GM18526 (cell line): ENCODE results near the gene PYGM.

Experiments
- POLR2A ChIP-seq: IDR thresholded peaks from 3 replicates; pipeline ENCODE4 v1.6.1; 2011; ENCODE audit not compliant: insufficient read length; ENCODE audit errors: extremely low read depth

PYGM gene

DNA sequence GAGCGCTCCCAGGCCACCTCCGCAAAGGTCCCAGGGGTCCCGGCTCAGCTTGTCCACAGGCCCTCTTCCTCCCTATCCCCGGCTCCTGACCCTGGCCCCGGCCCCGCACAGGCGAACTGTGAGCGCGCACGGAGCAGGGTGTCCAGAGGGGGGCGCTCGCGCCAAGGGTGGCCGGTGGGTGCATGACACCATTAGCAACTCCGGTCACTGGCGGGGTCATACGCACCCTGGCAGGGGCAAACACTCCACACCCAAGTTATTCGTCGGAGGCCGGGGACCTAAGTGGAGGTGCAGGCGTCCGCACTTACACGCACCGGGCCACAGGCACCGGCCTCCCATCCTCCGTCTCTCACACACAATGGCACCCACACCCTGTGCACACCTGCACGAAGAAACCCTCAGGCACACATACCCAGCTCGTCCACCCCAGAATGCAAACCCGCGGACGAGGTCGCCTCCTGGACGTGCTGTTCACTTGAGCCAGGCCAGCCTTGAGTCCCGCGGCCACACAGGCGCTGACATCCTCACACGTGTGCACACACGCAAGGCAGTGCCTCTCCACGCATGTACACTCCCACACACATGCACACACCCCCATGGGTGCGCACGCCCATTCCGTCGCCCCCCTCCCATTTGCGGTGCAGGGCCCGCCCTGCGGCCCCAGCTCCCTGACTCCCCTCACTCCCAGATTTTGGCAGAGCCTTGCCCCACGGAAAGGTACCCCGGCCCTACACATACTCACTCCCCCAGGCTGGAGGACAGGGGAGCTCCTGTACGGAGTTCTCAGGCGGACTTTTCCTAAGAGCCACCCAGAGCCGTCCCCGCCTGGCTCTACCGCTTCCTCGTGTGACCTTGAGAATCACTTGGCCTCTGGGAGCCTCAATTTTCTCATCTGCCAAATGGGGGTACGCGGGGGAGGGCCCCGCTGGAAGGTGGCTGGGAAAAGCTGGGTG, 15.9 kb downstream of the PYGM start, which contains the start of gene RASGRP2:
Gene RASGRP2, minus strand, starts transcription at position 552 of the 953 bp plus-strand sequence. CDS start 1,276 bp downstream, outside the sequence.
- no peak for TF ChIP-seq POLR2A

DNA sequence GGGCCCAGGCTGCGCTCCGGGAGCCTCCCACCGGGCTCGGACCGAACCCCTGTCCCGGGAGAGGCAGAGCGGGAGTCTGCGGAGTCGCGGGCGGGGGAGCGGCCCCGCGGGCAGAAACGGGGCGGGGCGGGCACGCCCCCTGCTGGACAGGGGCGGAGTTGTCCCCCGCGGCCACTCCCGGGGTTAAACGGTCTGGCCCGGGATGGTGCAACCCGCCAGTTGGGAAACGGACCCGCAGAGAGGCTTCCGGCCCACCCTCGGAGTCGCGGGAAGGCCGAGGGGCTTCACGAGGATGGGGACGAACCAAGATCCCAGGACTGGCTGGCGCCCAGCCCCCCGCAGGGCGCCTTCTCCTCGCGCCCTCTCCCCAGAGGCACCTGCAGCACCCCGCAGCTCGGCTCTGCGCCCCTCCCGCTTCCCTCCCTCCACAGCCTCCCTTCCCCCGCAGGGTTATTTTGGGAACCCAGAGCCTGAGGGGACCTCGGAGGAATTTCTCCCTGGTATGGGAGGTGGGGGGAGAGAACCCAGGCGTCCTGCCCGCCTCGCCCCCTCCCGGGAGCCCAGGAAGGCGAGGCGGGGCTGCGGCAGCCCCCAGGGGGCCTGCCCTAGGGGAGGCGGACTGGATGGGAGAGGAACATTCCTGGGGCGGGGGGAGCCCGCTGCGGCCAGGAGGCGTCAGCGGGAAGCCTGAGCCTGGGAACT, 16.7 kb downstream of the PYGM start:
- TF ChIP-seq POLR2A, result no peak

DNA sequence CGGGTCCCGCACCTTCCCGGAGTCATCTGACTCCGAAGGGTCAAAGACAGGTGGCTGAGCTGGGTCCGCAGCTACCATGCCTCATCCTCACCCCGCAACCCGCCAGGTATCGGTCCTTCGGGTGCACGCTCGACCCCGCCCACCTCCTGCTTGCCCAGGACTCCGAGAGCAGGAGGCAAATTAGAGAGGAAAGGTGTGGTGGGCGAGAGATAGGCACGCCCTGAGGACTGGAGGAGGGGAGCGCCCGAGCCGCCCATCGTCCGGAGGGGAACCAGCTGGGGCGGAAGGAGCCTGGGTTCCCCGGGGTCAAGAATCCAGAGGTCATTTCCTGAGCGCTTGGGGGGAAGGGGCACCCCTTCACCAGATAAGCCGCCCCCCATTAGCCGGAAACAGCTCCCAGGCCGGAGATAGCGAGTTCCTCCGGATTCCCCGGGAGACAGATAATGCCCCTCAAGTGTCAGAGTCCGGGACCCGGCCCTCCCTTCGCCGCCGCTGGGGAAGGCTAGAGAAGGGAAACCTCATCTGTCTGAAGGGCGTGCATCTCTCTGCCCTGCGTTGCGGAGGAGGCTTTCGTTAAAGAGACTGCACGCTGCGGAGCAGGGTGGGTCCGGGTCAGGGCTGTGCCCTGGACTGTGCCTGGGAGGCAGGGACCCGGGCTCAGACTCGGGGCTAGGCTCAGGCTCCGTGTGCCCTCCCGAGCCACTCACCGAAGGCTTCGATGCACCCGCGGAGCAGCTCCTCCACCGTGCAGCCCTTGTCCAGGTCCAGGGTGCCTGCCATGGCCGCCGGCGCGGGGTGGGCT, 17.5 kb downstream of the PYGM start:
- TF ChIP-seq POLR2A, result no peak

DNA sequence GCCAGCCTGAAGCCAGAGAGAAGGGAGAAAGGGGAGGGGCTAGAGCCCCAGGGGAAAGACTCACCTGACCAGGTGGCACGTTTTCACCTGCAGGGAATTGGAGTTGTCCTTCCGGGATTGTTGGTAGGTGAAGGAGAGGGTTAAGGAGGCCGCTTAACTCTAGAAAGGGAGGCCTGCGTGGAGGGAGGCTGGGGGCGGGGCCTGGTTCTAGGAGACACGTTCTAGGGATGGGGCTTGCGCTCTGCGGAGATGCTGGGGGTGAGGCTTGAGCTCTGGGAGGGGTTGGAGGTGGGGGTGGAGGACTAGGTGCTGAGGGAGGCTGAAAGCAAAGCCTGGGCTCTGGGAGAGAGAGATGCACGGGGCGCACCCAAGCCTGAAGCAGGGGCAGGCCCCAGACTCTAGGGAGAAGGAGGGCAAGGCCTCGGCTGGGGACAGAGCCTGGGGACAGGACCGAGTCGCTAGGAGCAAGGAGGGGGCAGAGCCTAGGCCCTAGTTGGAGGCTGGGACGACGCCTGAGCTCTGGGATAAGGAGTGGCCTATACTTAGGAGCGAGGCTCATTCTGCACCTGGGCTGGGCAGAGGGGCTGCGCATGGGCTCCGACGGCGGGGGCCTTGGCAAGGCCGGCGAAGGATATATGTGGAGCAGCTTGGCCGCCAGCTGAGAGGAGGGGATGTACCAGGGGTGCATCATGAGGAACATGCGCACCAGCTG, 18.2 kb downstream of the PYGM start:
- TF ChIP-seq POLR2A, result no peak

DNA sequence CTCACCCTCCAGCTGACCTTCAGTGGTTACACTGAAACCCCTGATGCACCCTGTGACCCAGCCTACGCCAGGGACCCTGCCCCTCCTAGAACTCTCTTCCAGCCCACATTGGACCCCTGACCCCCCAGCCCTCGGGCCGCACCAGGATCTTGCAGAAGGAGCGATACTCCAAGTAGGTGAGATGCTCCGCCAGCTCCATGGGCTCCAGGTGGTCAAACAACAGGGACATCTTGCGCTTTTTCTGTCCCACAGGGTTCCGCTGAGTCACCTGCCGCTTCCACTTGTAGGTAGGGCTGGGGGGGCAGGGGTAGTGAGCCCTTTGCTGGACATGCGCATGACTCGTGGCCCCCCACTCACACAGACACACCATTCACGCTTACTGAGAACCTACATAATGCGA, 19.9 kb downstream of the PYGM start:
- TF ChIP-seq POLR2A, result no peak

DNA sequence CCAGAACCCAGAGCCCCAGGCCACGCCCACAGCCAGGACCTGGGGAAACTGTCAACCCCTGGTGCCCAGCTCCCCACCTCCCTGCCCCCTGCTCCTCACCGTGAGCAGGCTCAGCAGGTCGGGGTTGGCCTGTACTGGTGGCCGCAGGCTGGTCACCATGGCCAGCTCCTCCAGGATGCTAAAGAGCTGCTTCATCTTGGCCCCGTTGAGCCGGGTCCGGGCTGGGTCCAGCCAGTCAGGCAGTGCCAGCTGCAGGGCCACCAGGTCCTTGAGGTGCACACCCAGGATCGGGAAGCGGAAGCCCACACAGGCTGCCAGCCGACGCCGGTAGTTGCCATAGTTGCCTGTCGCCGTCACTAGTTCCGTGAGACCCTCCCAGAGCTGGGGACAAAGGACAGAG, 23.1 kb downstream of the PYGM start:
- TF ChIP-seq POLR2A, result no peak

DNA sequence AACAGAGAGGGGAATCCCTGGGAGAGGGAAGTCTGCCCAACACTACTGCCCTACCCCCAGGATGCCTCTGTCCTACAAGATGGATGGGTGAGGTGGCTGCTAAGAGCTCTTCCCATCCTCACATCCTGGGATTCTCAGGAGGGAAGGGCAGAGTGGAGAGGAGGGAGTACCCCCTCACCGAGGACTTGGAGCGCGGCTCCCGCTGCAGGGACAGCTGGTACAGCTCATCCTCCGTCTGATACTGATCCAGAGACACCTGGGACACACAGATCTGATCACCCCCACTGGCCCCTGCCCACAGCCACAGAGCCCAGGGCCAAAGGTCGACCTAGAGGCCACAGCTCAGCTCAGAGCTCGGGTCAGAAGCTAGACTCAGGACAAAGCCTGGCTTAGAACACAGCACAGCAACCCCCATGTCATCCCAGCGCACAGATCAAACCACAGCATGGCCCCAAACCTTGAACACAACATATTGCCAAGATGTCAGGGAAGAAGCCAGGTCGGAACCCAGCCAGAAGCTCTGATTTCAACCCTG, 24.0 kb downstream of the PYGM start:
- no peak for TF ChIP-seq POLR2A

DNA sequence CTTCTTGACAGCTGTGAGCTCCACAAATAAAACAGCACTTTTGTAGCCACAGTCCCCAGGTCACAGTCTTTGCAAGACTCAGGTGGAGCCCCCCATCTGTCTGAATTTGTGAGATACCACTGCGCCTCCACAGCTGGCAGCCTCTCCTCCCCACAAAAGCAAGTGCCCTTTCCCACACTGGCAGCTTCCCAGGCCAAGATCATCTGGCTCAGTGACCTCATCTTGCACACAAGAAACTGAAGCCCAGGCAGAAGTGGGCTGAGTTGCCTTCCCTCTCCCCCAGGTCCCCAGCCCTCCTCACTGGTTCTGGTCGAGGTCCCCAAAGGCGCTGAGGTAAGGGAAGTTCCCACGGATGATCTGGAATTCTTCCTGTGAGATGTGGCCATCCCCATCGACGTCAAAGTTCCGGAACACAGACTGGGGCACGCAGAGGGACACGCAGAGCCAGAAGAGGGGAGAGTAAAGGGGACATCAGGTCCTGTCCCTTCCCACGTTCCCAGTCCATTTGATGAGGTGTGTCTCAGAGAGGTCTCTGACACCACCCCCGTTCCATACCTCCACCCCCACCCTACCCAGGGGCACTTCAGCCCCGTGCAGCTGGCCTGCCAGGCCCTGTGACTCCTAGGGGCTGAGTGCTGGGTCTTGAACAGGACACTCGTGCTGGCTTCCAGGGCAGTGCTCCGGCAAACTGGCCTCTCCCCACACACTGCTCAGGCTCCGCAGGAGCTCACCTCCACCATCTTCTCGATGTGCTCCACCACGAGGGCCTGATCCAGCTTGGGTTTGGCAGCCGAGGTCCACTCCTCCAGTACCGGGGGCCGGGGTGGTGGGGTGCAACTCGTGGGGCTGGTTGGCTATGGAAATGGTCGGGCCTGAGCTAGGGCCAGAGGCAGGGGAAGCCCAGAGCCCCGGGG, 24.7 kb downstream of the PYGM start:
- TF ChIP-seq POLR2A, result no peak

DNA sequence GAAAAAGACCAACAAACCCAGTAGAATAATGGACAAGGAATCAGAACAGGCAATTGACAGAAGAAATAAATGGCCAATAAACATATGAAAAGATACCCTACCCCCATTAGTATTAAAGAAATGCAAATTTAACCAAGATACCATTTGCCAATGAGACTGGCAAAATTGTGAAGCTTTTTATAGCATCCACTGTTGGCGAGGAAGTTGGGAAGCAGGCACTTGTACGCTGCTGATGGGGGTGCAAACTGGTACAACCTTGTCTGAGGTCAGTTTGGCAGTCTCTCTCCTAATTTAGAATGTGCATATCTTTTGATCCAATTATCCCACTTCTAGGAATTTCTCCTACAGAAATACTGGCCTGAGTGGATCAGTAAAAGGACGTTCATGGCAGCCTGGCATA, 28.2 kb downstream of the PYGM start:
- TF ChIP-seq POLR2A, result no peak

DNA sequence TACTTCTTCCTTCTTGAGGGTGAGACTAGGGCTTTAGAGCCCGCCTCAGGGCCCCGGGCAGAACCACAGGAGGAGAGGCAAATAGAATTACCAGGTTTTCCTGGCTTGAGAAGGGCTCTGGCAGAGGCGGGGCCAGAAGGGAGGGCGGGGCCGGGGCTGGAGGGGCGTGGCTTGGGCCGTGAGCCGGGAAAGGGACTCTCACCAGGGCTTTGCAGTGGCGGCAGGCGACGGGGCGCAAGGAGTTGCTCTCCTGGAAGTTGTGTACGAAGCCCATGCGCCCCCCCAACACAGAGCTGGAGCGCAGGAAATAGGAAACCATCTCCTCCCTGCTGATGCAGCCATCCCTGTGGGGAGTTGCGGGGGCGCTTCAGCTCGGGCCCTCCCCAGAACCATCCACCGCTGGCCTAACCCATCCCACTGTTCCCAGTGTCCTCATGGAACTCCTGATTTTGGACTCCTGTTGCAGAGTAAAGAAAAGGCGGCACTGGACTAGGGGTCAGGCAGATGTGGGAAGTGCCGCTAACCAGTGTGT, 29.9 kb downstream of the PYGM start:
- TF ChIP-seq POLR2A, result no peak

DNA sequence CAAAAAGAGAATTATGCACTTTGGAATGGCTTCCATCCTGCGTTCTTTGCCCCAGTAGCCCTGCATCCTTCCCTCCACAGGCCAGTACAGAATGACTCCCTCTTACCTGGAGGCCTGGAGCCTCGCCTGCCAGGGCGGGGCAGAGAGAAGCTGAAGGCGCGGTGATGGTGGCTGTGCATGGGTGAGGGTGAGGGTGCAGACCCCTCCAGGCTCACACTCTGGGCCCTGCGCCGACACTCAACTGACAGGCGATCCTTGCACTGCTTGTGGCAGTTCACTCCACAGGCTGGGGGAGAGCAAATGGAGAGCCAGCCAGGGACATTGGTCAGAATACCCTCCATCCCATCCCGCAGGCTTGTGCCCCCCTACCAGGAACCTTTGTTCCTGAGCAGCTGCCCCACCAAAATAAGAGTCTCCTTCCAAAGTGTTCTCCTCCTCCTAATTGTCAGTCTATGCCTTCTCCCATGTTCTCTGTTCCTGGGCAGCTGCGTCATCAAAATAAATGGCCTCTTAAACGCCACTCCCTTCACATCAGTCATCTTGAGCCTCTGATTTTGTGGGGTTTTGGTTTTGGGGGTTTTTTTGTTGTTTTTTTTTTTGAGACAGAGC, 30.9 kb downstream of the PYGM start:
- TF ChIP-seq POLR2A, result no peak

DNA sequence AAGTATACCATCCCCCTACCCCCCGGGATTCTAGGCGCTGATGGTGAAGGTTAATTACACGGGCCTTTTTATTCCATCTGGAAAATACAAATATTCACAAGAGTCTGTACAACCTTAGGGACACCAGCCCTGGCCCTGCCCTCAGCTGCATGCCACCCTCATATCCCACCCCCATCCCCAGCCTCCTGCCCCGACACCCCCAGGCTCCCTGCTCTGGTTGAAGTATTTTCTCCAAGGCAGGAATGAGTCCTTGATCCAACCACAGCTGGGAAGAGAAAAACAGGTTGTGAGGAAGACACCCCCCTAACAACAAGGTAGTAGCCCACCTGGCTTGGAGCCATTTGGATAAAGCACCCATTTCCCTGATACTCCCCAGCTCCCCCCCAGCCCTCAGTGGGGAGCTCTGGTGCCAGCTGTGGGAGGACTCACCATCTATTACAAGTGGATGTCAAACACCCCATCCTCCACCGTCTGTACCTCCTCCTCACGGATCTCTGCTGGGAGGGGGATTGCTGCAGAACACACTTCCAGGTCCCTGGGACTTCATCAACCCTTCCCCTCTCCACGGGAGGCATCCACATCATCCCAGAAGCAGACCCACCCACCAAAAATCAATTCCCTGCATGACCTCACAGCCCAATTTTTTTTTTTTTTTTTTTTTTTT, 32.8 kb downstream of the PYGM start:
- TF ChIP-seq POLR2A, result no peak
